GM12875 (cell line): ENCODE measurements around the gene SORCS3.

Experiments used
- H3K4me3 ChIP-seq: one replicate; pipeline ENCODE4 v1.5.1; 2011; ENCODE audit warnings: low read depth, low read length, control low read depth
- TF ChIP-seq, protein P1 (sequence below): IDR thresholded peaks from 2 replicates; pipeline ENCODE4 v1.5.1; 2011; ENCODE audit warnings: low read depth, mild to moderate bottlenecking, control low read depth, inconsistent platforms, low read length, moderate library complexity, borderline replicate concordance; ENCODE audit not compliant: insufficient read depth

Gene SORCS3

DNA sequence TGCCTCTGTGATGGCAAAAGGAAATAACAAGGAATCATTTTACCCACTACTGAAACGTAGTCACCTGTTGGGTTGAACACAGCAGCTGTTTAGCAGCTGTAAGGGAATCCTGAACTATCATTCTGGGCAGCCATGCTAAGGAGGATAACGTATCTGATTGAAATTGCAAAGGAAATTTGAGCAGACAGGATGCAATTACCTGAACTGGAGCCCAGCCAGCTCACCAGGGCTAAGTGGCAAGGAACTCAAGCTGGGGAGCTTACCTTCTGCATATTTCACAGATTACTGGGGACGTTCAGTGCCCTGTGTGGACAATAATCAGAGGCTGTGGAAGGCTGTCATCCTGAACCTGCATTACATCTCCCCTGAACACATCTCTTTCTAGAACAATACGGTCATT, 650.5 kb downstream of the SORCS3 start:
- TF ChIP-seq, protein P1, sequence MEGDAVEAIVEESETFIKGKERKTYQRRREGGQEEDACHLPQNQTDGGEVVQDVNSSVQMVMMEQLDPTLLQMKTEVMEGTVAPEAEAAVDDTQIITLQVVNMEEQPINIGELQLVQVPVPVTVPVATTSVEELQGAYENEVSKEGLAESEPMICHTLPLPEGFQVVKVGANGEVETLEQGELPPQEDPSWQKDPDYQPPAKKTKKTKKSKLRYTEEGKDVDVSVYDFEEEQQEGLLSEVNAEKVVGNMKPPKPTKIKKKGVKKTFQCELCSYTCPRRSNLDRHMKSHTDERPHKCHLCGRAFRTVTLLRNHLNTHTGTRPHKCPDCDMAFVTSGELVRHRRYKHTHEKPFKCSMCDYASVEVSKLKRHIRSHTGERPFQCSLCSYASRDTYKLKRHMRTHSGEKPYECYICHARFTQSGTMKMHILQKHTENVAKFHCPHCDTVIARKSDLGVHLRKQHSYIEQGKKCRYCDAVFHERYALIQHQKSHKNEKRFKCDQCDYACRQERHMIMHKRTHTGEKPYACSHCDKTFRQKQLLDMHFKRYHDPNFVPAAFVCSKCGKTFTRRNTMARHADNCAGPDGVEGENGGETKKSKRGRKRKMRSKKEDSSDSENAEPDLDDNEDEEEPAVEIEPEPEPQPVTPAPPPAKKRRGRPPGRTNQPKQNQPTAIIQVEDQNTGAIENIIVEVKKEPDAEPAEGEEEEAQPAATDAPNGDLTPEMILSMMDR: no peak
- no peak overlapping the region for H3K4me3 ChIP-seq

DNA sequence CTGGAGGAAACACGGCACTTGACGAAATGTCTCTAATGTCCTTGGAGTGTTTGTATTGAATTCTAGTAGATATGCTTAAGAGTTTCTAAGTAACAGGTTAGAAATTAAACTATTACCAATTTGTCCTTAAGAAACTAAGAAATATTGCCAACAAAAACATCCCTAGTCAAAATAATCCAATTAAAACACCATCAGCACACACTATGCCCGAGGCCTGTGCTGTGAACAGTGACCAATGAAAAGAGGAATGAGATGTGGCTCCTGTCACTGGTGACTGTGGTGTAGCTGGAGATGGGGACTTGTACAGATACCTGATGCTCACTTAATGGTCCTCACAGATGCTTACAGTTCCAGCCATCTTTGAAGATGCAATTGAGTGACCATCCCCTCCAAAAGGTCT, 651.1 kb downstream of the SORCS3 start:
- TF ChIP-seq, protein P1: no peak

More for the DNA sequence above, 651.1 kb downstream of the SORCS3 start:
- no peak overlapping the region for H3K4me3 ChIP-seq
